ENCODE data around the gene NEK8.

Gene NEK8

DNA sequence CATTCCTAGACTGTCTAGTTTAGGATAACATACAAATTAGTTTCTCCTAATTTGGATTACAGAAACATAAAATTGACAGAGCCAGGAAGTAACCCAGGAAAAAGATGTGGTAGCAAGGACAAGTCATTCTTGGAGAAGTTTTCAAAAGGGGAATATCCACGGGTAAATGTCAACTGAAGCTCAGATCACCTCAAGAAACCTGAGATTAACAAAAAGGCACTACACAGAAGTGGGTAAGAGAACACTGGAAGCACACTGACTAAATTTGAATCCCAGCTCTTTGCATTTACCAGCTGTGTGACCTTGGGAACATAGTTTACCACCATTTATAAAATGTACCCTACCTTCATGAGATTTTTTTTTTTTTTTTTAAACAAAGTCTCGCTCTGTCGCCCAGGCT, 54.6 kb downstream of the NEK8 start:
- in situ Hi-C loops (cut with HindIII; ENCODE audit: low pct_ligation_motif_present, low sequenced_read_pairs) = no loop called here
- no peak overlapping the region for H3K4me3 ChIP-seq (ENCODE audit: low read depth, low read length)
- H3K27me3 ChIP-seq (replicated peaks) = no peaks in the 10 kb centered on the region
- H3K27ac ChIP-seq = no peak overlapping the region
- H3K36me3 ChIP-seq (replicated peaks) = no peaks in the 10 kb centered on the region
- no peak for DNase-seq
- TF ChIP-seq, protein P1, sequence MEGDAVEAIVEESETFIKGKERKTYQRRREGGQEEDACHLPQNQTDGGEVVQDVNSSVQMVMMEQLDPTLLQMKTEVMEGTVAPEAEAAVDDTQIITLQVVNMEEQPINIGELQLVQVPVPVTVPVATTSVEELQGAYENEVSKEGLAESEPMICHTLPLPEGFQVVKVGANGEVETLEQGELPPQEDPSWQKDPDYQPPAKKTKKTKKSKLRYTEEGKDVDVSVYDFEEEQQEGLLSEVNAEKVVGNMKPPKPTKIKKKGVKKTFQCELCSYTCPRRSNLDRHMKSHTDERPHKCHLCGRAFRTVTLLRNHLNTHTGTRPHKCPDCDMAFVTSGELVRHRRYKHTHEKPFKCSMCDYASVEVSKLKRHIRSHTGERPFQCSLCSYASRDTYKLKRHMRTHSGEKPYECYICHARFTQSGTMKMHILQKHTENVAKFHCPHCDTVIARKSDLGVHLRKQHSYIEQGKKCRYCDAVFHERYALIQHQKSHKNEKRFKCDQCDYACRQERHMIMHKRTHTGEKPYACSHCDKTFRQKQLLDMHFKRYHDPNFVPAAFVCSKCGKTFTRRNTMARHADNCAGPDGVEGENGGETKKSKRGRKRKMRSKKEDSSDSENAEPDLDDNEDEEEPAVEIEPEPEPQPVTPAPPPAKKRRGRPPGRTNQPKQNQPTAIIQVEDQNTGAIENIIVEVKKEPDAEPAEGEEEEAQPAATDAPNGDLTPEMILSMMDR (IDR thresholded peaks at IDR 0.05; ENCODE audit: low read depth, low read length, missing control alignments) = no peak

DNA sequence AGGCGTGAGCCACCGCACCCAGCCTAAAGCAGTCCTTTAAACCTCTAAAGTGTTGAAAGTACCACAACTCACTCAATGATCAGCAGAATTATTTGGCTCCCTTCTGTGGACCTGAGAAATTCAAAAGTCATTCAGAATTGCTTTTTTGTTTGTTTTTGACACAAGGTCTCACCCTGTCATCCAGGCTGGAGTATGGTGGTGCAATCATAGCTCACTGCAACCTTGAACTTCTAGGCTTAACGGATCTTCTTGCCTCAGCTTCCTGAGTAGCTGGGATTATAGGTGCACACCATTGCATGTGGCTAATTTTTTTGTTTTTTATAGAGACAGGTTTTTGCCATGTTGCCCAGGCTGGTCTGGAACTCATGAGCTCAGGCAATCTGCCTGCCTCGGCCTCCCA, 59.5 kb downstream of the NEK8 start:
- TF ChIP-seq, protein P1 (IDR thresholded peaks at IDR 0.05; ENCODE audit: low read depth, low read length, missing control alignments) = no peak
- H3K4me3 ChIP-seq (ENCODE audit: low read depth, low read length) = no peak overlapping the region
- no peak overlapping the region for H3K27ac ChIP-seq
- H3K36me3 ChIP-seq (replicated peaks) = no peaks in the 10 kb centered on the region
- H3K27me3 ChIP-seq (replicated peaks) = no peaks in the 10 kb centered on the region
- in situ Hi-C loops (cut with HindIII; ENCODE audit: low pct_ligation_motif_present, low sequenced_read_pairs) = no loop called here
- no peak for DNase-seq

All from brain microvascular endothelial cell (primary cell).